GM21360 (cell line): ENCODE results near the gene RAP1GAP.

Experiments
- ATAC-seq: cut with Tn5 transposase; IDR thresholded peaks from one replicate; pipeline ENCODE4 v1.9.1; 2021; ENCODE audit warnings: mild to moderate bottlenecking, moderate library complexity; ENCODE audit not compliant: unreplicated experiment

Gene RAP1GAP

DNA sequence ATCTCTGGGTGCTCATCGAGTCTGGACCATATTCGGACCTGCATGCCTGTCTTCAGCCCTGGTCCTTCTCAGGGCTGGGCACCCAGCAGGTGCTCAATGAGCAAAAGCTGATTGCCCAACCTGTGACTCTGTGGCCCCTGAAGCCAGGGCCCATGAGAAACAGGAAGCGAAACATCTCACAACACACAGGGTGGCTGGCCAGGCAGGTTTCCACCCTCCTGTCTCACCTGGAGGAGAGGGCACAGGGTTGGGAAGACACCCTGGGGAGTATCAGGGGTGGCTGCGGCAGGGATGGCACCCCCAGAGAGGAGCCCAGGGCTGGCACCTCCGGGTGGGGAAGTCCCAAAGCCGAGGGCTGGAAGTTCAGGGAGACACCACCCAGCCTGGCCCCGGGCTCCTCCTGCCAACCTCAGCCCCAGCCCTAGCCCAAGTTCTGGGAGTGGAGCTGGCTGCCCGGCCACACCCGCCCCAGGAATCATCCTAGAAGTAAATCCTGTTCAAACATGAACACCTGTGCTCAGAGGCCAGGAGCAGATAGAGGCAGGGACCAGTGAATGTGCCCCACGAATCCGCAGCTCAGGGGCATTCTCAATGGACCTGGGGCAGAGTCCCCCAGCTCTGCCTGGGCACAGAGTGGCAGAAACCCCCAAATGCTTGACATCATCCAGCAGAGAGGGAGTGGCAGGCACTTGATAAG is 54.6 kb downstream of the RAP1GAP start:
- ATAC-seq = no peak

- no peak for ATAC-seq
Measured at GRCh38 chr1:21613072-21613867, 55.9 kb downstream of the RAP1GAP start.

GRCh38 chr1:21612057-21612456 is 57.1 kb downstream of the RAP1GAP start:
- ATAC-seq = no peak

GRCh38 chr1:21610989-21611785 is 58.0 kb downstream of the RAP1GAP start:
- no peak for ATAC-seq

- ATAC-seq = no peak
Measured at GRCh38 chr1:21610027-21610426, 59.1 kb downstream of the RAP1GAP start.

GRCh38 chr1:21608798-21609197 is 60.4 kb downstream of the RAP1GAP start:
- ATAC-seq = no peak

- peak; percentile 74 for ATAC-seq
Measured at GRCh38 chr1:21607549-21608529, 61.3 kb downstream of the RAP1GAP start.

DNA sequence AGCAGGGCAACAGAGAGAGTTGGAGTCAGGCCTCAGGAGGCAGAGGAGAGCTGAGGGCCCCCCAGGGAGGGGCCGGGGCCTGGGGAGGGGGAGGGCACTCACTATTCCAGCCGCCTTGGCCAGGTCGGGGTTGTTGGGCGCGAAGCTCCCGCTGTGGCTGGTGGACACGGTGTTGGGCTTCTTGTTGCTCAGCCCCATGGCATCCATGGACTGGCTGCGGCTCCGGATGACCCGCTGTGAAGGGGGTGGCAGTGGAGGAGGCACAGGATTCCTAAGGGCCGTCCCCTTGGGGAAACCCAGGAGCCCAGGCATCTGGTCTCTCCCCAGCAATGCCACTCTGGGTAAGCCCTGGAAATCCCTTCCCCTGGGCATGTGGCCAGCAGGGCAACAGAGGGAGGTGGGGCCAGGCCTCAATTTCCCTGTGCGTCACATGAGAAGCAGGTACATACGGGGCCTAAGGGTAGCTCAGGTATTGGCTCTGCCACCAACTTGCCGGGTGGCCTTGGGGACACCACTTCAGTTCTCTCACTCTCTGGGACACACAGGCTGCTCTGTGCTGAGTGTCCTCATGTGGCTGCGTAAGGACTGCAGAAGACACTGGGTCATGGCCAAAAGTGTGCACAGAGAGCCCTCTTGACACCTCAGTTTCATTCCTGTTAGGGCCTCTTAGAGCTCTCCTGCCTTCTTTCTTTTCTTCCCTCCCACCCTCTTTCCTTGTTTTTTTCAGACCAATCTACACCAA is 63.0 kb downstream of the RAP1GAP start:
- ATAC-seq = no peak

- ATAC-seq = no peak
Measured at GRCh38 chr1:21605012-21605715, 64.0 kb downstream of the RAP1GAP start.

GRCh38 chr1:21604208-21604957 is 64.8 kb downstream of the RAP1GAP start:
- ATAC-seq = no peak

DNA sequence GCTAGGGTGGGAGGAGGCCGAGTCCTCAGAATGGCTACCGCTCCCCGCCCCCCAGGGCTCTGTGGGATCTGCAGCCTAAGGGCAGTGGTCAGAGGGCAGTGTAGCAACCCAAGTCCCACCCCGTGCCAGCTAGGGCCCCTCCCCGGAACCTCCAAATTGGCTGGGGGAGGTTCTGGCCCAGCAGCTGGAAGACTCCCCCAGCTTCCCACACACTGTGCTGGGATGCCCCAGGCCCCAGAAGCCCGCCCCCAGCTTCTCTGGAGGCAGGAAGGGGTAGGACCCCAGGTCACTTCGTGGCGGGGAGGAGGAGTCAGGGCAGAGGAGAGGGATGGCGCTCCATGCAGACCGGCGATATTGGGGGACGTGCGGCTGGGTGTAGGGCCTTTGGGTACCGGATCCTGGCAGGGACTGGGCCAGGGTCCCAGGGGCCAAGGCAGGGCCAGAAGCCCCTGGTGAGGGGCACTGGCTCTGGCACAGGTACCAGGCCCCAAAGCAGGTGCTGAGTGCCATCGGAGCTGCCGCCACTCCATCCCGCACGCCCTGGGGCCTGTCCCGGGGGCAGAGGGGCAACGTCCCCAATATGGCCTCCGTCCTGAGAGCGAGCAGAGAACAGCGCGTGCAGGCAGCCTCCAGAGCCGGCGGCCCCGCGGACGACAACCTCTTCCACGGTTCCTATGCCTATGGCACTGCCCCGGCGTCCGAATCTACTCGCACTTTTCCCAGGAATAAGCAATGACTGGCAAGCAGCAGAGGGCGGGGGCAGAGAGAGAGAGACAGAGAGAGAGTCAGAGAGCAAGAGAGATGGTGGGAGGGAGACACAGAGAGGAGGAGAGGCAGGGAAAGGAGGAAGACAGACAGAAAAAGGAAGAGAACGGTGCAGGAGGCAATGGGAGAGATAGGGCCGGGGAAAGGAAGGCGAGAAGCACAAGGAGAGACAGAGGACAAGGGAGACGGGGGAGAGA is 65.7 kb downstream of the RAP1GAP start:
- no peak for ATAC-seq

GRCh38 chr1:21601278-21602048 is 67.7 kb downstream of the RAP1GAP start:
- no peak for ATAC-seq

- ATAC-seq = no peak
Measured at GRCh38 chr1:21599402-21599801, 69.8 kb downstream of the RAP1GAP start.

GRCh38 chr1:21598904-21599303 is 70.3 kb downstream of the RAP1GAP start:
- ATAC-seq = no peak

GRCh38 chr1:21598417-21598816 is 70.7 kb downstream of the RAP1GAP start:
- ATAC-seq = no peak

- no peak for ATAC-seq
Measured at GRCh38 chr1:21597753-21598152, 71.4 kb downstream of the RAP1GAP start.
